ENCODE data around the gene TGFBR3L.

GRCh38 chr19:7883796-7884570 is 30.6 kb upstream of the TGFBR3L start:
- TF ChIP-seq SP2 (IDR thresholded peaks at IDR 0.05; ENCODE audit: low read length) (no peak), SP4 (IDR thresholded peaks at IDR 0.05; ENCODE audit: low read length) (no peak), CBX5 (IDR thresholded peaks at IDR 0.05; ENCODE audit: low read depth, low read length) (no peak), CTCF (IDR thresholded peaks at IDR 0.05; ENCODE audit: control extremely low read depth in 1 of 3, insufficient read depth in 1 of 3, low read depth in 1 of 3, low read length in 3 of 3) (no peak), EZH2 (IDR thresholded peaks at IDR 0.05; ENCODE audit: low read depth, low read length, severe bottlenecking) (no peak), ZNF274 (IDR thresholded peaks at IDR 0.05; ENCODE audit: borderline replicate concordance, extremely low read depth, low read length) (no peak), MAX (IDR thresholded peaks at IDR 0.05) (no peak), POLR2AphosphoS5 (IDR thresholded peaks at IDR 0.05; ENCODE audit: low read depth, low read length) (no peak), CEBPB (IDR thresholded peaks at IDR 0.05; ENCODE audit: low read depth, low read length) (no peak), CHD7 (IDR thresholded peaks at IDR 0.05; ENCODE audit: insufficient replicate concordance, low read length) (no peak)

Data from H1 (cell line).